NCI-H1048 (cell line): ENCODE data around the gene ZNF516.
"Not testable (repeated sequence)": the region's sequence is repeated elsewhere in the genome, so short reads cannot be mapped to it uniquely, and the experiment has no call there.

Experiments used
- DNase-seq: peaks from one replicate; lab custom pipeline; 2025; lab: John Stamatoyannopoulos, UW

ZNF516 gene, protein sequence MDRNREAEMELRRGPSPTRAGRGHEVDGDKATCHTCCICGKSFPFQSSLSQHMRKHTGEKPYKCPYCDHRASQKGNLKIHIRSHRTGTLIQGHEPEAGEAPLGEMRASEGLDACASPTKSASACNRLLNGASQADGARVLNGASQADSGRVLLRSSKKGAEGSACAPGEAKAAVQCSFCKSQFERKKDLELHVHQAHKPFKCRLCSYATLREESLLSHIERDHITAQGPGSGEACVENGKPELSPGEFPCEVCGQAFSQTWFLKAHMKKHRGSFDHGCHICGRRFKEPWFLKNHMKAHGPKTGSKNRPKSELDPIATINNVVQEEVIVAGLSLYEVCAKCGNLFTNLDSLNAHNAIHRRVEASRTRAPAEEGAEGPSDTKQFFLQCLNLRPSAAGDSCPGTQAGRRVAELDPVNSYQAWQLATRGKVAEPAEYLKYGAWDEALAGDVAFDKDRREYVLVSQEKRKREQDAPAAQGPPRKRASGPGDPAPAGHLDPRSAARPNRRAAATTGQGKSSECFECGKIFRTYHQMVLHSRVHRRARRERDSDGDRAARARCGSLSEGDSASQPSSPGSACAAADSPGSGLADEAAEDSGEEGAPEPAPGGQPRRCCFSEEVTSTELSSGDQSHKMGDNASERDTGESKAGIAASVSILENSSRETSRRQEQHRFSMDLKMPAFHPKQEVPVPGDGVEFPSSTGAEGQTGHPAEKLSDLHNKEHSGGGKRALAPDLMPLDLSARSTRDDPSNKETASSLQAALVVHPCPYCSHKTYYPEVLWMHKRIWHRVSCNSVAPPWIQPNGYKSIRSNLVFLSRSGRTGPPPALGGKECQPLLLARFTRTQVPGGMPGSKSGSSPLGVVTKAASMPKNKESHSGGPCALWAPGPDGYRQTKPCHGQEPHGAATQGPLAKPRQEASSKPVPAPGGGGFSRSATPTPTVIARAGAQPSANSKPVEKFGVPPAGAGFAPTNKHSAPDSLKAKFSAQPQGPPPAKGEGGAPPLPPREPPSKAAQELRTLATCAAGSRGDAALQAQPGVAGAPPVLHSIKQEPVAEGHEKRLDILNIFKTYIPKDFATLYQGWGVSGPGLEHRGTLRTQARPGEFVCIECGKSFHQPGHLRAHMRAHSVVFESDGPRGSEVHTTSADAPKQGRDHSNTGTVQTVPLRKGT

DNA sequence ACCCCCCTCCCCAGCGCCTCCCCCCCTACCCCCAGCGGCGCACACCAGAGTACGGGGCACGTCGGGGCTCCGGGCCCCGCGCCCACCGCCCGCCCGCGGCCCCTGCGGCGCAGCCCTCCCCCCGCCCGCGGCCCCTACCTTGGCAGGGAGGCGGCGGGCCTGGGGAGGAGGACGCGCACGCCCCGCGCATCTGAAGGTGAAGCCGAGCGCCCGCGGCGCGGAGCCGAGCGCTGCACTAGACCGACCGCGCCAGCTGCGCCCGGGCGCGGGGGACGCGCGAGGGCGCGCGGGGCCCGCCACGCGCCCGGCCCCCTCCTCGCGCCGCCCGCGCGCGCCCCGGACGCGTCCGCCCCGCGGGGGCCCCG lies at the start of gene ZNF516:
Gene ZNF516 (minus strand): TSS at position 237 of the 365 bp plus-strand sequence. CDS start 52,188 bp downstream, outside the sequence.
- DNase-seq = no peak

DNA sequence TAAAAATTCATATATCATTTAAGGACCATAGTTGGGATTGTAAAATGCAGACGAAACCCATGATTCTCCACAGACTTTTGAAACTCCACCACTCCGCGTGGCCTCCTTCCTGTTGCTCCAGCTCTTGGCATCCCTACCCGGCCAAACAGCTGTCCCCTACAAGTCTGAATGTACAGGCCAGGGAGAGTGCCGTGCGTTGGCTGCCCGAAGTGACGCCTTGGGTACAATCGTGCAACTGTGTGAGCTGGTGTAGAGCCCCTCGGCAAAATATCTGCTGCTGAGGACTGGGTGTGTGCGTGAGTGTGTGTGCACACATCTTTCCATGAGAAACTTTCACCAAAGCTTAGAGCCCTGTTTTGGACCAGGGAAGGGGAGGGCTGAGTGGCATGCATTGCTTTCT lies 43.8 kb upstream of the ZNF516 start:
- DNase-seq = no peak

DNA sequence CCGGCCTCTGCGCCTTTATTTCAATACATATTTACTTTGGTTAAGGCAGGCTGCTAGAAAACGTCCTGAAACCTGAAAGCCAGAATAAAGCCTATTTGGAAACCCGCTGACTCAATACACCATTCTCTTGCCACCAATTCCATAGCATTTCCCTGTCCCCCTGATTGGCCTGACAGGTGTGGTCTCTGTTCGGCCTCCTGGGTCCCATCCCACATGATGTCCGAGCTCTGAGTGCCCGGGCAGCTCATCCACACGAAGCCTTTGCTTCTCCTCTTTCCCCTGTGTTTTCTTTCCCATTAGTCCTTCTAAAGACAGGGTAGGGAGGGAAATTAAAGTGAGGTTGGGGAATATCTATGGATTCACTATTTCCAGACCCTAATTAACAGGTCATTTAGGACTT lies 42.6 kb upstream of the ZNF516 start:
- no peak for DNase-seq

DNA sequence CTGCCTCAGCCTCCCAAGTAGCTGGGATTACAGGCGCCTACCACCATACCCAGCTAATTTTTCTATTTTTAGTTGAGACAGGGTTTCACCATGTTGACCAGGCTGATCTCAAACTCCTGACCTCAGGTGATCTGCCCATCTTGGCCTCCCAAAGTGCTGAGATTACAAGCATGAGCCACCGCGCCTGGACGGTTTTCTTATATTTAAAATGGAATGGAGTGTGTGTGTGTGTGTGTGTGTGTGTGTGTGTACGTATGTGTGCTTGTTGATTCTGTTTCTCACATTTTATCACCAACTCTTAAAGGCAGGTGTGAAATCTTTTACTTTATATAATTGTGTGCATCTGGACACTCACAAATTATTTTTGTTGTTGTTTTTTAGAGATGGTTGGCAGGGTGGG lies 41.6 kb upstream of the ZNF516 start:
- DNase-seq = not testable (repeated sequence)

DNA sequence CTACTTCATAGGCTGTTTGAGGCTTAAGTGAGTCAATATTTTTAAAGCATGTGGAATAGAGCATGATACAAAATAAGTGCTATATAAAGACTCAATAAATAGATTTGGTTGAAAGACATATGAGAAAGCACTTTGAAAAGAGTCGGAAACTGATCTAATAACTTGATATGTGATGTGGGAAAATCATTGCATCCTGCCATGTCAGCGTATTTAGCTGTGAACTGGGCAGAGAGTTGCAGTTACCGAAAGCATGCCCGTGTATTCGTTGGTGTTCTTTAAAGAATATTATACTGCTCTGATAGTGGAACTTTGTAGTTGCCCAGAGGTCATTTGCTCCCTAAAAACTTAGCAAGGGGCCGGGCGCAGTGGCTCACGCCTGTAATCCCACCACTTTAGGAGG lies 37.8 kb upstream of the ZNF516 start:
- DNase-seq = no peak

DNA sequence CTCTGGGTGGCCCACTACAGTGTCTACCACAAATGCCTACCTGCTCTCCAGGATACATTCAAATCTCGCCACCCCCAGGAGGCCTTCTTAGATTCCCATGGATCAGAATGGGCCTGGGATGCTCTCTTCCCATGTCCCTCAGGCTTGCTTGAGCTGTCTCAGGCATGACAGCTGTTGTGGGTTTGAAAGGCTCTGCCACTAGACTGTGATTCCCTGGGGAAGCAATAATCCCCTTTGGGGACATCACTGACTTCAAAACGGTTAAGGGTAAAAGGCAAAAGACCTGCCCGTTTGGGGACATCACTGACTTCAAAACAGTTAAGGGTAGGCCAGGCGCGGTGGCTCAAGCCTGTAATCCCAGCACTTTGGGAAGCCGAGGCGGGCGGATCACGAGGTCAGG lies 35.8 kb upstream of the ZNF516 start:
- no peak for DNase-seq

DNA sequence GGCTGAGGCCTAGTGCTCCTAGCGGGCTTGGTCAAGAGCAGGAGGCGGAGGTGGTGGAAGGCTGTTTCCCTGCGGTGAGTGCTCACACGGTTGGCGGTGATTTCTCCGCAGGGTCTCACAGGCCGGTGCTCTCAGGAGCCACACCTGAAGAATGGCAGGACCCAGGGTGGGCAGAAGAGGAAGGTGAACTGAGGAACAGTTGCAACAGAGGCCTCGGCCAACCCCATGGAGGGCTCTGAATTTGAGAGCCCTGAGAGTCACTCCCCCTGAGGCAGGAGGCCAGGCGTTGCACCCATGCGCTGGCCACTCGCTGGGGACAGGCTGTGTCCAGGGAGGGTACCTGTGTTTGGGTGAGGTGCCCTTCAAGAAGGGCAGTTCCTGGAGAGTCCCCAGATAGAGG lies 35.3 kb upstream of the ZNF516 start:
- no peak for DNase-seq

DNA sequence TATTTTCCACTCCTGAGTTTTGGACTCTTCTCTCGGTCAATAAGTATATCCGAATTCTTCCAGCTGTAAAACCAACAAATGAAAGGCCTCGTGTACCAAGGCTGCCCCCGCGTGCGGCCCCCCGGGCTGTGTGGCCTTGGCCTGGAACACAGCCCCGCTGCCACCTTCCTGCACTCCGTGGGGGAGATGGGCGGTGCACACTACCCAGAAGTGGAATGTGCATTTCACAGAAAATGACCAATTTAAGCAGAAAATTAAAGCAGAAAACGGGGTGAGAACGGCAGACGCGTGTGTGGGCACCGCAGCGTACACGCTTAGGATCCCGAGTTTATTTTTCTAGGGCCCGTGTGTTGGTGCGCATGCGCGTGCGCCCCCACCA lies 34.4 kb upstream of the ZNF516 start:
- DNase-seq = no peak

DNA sequence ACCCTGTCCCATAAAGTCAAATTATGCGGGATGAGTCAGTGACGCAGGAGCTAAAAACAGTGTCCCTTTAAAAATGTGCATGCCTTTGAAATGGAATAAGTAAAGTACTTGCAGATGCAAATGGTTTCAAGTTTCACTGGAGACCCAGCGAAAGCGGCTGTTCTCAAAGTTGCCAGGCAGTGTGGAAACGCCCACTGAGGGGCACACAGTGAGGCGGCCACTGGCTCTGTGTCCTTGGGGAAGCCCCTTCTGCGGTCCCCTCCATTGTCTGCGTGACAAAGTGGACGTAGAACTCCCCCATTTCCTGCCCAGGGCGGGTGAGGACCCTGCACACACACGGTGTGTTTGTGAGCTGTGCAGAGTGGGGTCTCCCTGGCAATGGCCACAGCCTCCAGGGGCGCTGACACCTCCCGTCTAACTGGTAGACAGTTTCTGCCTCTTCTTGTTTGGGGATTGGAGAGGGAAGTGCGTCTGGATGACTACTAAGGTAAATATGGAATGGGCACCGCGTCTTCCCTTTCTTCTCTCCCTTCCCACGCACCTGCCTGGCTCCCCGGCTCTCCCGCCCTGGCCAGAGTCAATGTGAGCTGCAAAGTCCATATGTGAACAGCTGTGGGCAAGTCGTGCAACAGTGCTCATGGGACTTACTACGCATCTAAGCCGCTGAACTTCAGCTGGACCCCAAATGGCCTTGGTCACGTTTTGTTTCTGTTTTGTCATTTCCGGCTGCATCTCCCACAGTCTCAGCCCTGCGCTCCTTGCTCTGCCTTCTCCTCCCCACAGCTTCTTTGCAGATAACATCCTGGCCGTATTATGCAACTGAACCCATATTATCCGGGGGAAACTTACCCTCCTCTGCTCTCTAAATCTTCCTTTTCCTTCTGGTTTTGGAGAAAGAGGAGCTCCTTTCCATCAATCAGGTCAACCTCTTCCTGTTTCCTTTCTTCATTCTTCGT lies 33.7 kb upstream of the ZNF516 start:
- DNase-seq = no peak

DNA sequence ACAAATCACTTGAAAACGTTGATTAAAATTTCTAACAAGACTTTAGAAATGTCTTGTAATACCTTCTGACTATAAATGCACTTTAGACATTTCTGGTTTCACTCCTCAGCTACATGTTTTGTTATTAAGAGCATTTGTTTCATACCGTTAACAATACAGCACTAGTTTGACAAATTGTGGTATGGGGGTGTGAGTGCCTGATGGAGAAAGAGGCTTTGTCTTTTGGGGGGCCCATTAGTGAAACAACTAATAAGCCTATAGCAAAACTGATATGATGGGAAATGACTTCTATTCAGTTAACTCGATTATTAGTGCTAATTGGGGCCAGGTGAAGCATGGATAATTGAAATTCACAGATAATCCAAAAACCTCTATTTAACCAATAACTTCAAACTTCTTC lies 30.9 kb upstream of the ZNF516 start:
- DNase-seq = no peak

DNA sequence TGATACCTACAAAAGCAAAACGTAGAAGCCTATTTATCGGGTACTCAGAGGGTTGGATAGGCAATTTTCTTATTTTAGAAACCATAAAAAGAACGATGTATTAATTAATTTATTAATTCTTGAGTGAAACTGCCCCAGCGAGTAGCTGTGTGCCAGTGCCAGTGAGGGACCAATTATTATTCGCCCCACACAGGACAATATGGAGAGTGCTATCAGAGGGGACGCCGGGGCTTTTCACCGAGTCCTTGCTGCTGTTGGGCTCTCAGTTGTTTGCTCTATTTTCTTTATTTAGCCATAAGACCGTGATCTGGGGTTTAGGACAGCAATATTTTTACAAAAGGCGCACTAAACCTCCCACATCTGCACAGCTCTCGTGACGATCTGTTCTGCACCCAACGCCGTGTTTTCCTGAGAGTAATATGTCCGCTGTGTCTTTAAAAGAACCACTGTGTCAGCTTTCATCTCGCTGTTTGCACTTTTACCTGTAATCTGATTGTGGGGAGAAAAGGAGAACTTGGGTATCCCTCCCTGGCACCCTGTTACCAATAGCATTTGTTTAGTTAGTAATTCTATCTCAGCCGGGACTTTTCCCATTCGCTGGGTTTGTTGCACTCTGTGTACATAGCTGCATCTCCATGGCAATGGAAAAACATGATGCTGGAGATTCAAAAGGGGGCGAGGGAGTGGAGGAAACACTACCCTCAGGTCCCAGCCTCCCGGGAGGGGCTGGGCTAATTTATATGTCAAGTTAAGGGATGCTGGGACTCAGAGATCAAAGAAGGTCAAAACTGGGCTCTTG lies 30.1 kb upstream of the ZNF516 start:
- DNase-seq = no peak

DNA sequence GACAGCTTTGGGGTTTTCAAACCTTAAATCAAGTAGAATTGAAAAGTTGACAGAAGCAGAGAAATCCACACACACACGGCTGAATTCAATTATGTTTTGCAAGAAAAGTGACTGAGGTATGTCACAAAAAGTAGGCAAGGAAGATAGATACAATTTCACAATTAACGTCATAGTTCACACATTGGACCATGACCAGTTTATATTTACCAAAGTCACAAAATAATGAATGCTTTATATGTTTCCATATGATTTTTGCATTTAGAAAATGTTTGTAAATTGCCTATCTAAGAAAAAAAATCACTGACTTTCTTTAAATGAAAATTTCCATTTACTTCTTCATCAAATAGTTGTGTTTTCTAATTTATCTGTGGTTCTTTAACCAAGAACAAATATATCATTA lies 29.4 kb upstream of the ZNF516 start:
- no peak for DNase-seq

DNA sequence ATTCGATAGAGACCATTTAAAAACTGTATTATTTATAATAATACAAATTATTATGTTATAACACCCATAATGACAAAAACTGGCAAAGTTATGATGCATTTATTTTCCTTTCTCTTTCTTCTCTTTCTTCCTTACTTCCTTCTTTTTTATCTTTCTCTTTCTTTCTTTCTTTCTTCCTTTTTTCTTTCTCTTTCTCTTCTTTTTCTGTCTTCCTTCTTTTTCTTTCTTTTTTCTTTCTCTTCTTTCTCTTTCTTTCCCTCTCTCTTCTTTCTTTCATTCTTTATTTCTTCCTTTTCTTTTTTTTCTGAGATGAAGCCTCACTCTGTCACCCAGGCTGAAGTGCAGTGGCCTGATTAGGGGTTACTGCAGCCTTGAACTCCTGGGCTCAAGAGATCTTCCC lies 27.5 kb upstream of the ZNF516 start:
- no peak for DNase-seq

DNA sequence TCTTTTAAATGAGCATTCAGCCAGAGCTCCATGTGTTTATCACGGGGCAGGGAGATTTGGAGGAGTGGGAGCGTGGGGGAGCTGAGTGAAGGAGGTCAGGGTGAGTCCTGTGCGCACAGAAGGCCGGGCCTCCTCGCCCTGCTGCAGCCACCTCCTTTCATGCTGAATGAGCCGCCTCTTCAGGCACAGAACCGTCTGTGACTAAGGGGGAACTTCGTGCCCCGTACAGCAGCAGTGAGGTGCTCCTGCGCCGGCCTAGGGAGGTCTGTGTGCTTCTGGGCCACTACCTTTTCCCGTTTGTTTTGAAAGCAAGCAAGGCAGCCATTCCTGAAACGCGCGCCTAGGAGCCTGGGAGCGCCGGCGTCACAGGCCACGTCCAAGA lies 27.1 kb upstream of the ZNF516 start:
- no peak for DNase-seq

DNA sequence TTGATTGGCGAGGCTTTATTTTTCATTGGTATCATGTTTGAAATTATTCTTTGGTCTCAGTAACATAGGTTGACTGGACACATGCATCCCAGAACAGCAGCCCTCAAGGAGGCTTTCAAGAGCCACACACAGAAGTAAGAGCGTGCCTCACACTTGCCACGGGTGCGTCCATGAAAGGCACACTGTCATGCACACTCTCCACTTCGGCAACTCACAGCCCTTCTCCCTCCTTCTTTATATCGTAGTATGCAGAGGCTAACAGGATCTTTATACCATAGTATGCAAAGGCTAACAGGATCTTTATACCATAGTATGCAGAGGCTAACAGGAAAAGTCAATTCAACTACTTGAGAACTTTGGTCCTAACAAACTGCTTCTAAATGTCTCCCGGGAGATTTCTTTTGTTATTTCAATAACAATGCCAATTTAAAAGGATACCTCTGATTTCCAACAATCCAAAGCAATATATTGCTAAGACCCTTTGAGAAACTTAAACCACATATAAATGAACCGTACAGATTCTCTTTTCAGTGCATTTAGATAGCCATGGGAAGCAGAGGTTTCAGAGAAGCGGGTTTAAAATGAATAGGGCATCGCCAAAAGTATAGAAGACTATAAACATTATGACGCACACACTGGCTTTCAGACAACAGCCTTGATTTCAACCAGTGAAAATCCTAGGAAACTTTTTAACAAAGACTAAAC lies 26.5 kb upstream of the ZNF516 start:
- DNase-seq = no peak

DNA sequence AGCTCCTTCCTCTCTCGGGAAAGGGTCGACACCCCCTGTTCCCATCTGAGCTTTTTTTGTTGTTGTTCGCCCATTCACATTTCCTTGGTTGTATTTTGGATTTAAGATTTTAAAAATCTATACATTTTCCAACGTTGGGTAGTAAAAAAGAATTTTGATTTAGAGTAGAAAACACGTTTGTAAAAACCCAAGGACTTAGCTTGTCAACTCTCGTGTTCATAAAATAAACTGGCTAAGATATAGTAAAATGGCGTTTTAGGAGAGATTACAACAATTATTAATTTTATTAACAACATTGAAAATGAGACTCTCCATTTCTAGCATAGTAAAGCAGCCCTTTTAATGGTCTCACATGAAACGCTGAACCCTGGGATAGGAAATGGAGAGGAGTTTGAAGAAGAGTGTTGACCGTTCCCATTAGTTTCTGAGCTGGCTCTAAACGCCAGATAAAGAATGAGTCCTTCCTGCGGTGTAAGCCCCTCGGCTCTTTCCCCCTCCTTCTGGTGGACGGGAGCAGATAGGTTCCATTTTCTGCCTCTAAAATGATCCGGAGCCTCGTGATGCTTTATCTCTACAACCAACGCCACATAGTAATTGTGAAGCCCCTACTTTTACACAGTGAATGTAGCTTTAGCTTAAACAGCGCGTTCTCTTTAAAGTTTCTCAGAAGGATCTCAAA lies 24.0 kb upstream of the ZNF516 start:
- DNase-seq = no peak

DNA sequence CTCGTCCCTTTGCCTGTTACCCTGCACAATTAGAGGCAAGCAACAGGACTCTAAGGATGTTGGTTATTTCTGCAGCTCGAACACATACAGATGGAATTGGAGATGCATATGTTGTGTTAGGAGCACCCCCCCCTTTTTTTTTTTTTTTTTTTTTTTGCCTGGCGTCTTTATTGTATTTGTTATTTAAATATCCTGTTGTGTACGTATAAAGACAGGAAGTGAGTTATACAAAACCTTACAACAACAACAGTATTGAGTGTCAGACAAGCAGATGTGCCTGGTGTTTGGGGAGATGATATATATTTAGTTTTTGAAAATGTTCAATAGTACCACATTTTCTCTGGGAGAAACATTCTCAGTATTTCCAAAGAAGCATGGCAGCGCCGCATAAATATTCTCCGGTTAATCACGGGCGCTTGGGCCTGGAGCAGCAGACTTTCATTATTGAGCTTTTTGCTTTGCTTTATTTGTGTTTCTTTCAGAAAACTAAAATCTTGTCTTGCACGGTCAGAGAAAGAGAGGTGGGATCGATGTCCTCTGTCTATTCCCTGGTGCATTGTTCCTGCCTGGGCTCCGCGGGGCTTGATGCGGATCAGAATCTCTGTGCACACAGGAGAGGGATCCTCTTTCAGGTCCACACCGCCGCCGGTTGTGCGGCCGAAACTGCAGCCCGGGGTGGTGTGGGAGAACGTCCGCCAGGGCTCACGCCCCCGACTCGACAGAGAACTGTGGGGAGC lies 23.2 kb upstream of the ZNF516 start:
- DNase-seq = no peak

DNA sequence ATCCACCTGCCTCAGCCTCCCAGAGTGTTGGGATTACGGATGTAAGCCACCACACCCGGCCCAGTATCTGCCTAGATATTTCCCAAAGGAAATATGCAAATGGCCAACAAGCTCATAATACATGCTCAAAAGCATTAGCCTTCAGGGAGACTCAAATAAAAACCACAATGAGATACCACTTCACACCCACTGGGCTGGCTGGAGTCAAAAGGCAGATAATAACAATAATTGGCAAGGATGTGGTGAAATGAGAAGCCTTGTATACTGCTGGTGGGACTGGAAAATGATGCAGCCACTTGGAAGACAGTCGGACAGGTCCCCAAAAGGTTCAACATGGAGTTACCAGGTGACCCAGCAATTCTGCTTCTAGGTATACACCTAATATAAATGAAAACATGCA lies 20.5 kb upstream of the ZNF516 start:
- DNase-seq = no peak

DNA sequence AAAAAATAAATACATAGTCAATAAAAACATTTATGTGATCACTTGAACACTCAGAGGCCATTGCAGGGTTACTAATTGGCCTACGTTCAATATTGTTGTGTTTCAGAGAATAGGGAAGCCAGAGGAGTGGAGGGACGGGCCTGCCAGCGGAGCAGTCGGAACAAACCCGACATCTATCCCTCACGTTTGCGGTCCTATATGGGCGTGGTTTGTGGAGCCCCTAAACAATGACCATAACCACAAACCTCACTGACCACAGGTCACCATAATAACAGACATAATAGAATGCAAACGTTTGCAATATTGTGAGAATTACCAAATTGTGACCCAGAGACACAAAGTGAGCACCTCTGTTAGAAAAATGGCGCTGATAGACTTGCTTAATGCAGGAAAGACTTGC lies 19.5 kb upstream of the ZNF516 start:
- no peak for DNase-seq
